ENCODE measurements around the gene MCMBP.

GRCh38 chr10:119871881-119872609, 598 bp downstream of the MCMBP start:
- TF ChIP-seq CTCF (IDR thresholded peaks at IDR 0.05 in 2 of 3, conservative IDR thresholded peaks at IDR 0.05 in 1 of 3; ENCODE audit: borderline replicate concordance in 1 of 3, insufficient read depth in 1 of 3, low read depth in 2 of 3, low read length in 2 of 3) (no peak), ZFX (IDR thresholded peaks at IDR 0.05) (no peak), ELF1 (IDR thresholded peaks at IDR 0.05; ENCODE audit: borderline replicate concordance, low read depth) (no peak), RAD21 (IDR thresholded peaks at IDR 0.05; ENCODE audit: low read depth) (no peak), EZH2 (IDR thresholded peaks at IDR 0.05) (no peak), EGR1 (IDR thresholded peaks at IDR 0.05; ENCODE audit: low read depth) (no peak)
- TF ChIP-seq, protein P1, sequence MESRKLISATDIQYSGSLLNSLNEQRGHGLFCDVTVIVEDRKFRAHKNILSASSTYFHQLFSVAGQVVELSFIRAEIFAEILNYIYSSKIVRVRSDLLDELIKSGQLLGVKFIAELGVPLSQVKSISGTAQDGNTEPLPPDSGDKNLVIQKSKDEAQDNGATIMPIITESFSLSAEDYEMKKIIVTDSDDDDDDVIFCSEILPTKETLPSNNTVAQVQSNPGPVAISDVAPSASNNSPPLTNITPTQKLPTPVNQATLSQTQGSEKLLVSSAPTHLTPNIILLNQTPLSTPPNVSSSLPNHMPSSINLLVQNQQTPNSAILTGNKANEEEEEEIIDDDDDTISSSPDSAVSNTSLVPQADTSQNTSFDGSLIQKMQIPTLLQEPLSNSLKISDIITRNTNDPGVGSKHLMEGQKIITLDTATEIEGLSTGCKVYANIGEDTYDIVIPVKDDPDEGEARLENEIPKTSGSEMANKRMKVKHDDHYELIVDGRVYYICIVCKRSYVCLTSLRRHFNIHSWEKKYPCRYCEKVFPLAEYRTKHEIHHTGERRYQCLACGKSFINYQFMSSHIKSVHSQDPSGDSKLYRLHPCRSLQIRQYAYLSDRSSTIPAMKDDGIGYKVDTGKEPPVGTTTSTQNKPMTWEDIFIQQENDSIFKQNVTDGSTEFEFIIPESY (IDR thresholded peaks at IDR 0.05; ENCODE audit: extremely low read depth, insufficient replicate concordance, low read length), result no peak
